Measurements from ENCODE around the gene CFAP61.

The CFAP61 gene

DNA sequence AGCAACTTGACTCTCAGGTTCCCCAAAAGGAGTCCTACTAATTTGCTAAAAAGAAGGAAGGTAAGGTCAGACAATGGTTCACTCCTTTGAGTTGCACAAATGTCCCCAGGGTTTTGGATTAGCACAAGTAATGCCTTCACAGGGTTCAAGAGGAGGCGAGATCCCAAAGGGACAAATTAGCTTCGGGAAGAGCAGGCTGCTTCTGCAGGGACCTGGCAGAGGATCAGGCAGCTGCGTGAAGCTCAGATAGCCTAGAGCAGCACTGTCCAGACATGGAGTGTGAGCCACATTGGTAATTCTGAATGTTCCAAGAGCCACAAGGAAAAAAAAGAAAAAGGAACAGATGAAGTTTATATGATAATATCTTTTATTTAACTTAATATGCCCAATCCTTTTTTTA lies 115.4 kb downstream of the CFAP61 start:
- Mint-ChIP-seq H3K9me3 (no peaks in the 10 kb centered on the region), H3K27ac (no peak overlapping the region), H3K36me3 (no peaks in the 10 kb centered on the region), H3K4me3 (no peak overlapping the region), H3K4me1 (no peaks in the 10 kb centered on the region), H3K27me3 (peaks cover 1% of the 10 kb centered on the region)

DNA sequence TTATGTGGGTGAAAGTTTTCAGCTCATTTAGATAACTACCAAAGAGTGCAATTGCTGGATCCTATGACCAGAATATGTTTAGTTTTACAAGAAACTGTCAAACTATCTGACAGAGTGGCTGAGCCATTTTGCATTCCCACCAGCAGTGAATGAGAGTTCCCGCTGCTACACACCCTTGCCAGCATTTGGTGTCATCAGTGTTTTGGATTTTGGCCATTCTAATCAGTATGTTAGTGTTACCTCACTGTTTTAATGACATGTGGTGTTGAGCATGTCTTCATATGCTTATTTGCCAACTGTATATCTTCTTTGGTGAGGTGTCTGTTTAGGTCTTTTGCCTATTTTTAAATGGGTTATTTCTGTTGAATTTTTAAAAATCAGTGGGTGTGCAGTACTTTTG lies 120.9 kb downstream of the CFAP61 start:
- H3K4me1 Mint-ChIP-seq = no peaks in the 10 kb centered on the region
- H3K4me3 Mint-ChIP-seq = no peak overlapping the region
- H3K27ac Mint-ChIP-seq = no peak overlapping the region
- H3K27me3 Mint-ChIP-seq = peaks cover 3% of the 10 kb centered on the region
- H3K36me3 Mint-ChIP-seq = no peaks in the 10 kb centered on the region
- H3K9me3 Mint-ChIP-seq = no peaks in the 10 kb centered on the region

DNA sequence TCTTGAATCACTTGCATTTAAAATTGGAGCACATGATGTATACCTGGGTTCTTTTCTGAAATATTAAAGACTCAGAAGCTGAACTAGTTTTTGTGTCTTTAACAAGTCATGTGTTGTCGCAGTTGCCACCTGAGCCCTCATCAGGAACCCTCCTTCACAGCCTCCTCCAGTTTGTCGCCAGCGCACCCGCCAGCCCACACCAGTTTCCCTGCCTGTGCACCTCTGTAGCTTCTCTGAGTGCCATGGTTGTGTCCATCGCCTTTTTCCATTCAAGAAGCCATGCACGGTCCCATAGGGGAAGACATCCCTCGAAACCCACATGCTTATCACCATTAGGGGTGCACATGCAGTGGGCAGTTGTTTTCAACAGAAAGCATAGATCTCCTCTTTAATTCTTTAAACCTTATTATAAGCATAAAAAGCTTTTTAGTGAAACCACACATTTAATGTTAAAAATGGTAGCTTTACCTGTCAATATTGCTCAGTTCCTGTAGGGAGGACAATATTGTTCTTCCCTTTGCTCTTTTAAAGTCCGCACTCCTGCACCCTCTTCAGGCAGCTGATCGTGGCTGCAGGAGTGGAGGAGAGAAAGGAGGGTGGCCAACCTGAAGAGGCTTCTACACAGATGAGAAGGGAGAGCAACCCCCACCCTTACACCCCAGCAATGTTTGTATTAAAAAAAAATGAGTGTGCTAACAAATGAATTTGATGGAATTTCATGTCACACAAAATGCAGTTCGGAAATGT lies 121.9 kb downstream of the CFAP61 start:
- no peaks in the 10 kb centered on the region for H3K36me3 Mint-ChIP-seq
- no peak overlapping the region for H3K4me3 Mint-ChIP-seq
- H3K4me1 Mint-ChIP-seq = no peaks in the 10 kb centered on the region
- H3K9me3 Mint-ChIP-seq = peaks cover 4% of the 10 kb centered on the region
- H3K27ac Mint-ChIP-seq = no peak overlapping the region
- peaks cover 3% of the 10 kb centered on the region for H3K27me3 Mint-ChIP-seq

DNA sequence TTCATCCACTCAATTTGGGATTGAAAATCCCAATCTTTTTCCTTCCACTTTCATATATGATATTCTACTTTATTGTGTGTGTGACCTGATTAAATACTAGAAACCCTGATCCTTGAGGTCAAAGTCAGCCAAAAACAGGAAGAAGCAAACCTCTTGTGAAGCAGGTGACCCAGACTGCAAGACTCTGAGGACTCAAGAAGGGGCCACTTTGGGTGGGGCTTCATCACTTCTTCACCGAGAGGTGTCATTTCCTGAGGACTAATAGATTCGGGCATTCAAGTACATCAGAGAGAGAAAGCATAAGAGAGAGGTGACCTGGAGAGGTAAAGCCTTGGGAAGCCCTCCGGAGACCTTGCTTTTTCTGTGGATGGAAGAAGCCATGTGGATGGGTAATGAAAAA lies 129.0 kb downstream of the CFAP61 start:
- Mint-ChIP-seq H3K4me1 (no peaks in the 10 kb centered on the region), H3K36me3 (no peaks in the 10 kb centered on the region), H3K27me3 (peaks cover 6% of the 10 kb centered on the region), H3K4me3 (no peak overlapping the region), H3K9me3 (peaks cover 6% of the 10 kb centered on the region), H3K27ac (no peak overlapping the region)

DNA sequence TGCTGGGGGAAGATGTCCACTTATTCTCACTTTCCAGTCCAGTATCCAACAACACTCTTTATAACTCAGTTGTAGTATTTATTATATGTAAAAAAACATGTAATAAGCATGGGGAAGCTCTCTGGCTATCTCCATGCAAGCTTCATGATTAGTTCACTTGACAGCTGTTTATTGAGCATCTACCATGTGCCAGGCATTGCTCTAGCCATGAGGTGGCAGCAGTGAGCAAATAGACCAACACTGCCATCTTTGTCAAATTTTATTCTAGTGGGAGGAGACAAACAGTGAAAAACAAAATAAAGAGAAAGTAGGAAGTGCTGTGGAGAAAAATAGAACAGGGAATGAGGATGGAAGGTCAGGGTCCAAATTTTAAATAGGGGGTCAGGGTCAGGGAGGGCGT lies 131.8 kb downstream of the CFAP61 start:
- no peak overlapping the region for H3K27ac Mint-ChIP-seq
- no peaks in the 10 kb centered on the region for H3K4me1 Mint-ChIP-seq
- H3K27me3 Mint-ChIP-seq = peaks cover 4% of the 10 kb centered on the region
- H3K36me3 Mint-ChIP-seq = no peaks in the 10 kb centered on the region
- H3K9me3 Mint-ChIP-seq = peaks cover 3% of the 10 kb centered on the region
- H3K4me3 Mint-ChIP-seq = no peak overlapping the region

DNA sequence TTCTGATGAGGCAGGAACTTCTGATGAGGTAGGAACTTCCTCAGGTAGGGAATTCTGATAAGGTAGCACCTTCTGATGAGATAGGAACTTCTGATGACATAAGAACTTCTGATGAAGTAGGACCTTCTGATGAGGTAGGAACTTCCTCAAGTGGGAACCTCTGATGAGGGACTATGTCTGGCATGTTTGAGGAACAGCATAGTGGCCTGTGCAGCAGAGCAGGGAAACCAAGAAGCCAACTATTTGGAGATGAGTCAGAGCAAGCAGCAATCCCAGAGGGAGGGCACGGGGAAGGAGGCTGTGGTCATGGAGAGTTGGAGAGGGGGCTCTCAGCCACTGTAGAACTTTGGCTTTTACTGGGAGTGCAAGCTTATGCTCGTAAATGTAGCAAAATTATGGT lies 132.4 kb downstream of the CFAP61 start:
- Mint-ChIP-seq H3K9me3 (no peaks in the 10 kb centered on the region), H3K27ac (no peak overlapping the region), H3K4me3 (no peak overlapping the region), H3K4me1 (no peaks in the 10 kb centered on the region), H3K36me3 (no peaks in the 10 kb centered on the region), H3K27me3 (peaks cover 4% of the 10 kb centered on the region)

DNA sequence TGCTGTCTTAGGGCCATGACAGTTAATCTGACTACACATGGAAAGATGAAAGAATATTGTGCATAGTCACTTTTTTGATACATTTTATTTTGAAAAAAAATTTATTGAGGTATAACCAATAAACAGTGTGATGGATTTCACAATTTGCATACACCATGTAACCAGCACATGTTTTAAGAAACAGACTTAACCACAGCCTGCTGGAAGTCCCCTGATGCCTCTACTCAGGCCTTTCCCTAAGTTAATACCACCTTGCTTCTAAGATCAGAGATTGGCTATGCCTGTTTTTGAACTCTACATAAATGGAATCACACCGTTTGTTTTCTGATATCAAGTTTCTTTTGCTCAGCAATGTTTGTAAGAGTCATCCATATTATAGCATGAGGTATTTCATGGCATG lies 136.3 kb downstream of the CFAP61 start:
- no peaks in the 10 kb centered on the region for H3K4me1 Mint-ChIP-seq
- H3K9me3 Mint-ChIP-seq = no peaks in the 10 kb centered on the region
- H3K27me3 Mint-ChIP-seq = peaks cover 1% of the 10 kb centered on the region
- no peaks in the 10 kb centered on the region for H3K36me3 Mint-ChIP-seq
- H3K27ac Mint-ChIP-seq = no peak overlapping the region
- H3K4me3 Mint-ChIP-seq = no peak overlapping the region

DNA sequence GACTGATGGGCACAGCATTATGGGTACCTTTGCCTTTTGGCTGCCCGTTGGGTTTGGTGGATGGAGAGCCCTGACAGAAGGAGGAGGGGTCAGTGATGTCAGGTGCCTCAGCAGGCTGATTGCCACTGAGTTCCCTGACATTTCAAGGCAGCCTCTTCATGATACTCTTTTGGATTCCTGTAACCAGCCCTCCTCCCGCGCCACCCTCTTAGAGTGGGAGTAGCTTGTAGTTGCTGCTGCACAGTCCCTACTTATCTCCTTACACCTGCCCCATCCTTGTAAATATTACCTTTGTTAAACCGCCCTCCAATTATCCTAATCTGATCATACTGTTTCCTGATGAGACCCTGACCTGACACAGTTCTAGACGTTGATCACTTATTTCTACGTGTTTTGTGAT lies 140.0 kb downstream of the CFAP61 start:
- no peak overlapping the region for H3K4me3 Mint-ChIP-seq
- no peak overlapping the region for H3K27ac Mint-ChIP-seq
- no peaks in the 10 kb centered on the region for H3K36me3 Mint-ChIP-seq
- H3K9me3 Mint-ChIP-seq = no peaks in the 10 kb centered on the region
- peaks cover 6% of the 10 kb centered on the region for H3K27me3 Mint-ChIP-seq
- no peaks in the 10 kb centered on the region for H3K4me1 Mint-ChIP-seq

DNA sequence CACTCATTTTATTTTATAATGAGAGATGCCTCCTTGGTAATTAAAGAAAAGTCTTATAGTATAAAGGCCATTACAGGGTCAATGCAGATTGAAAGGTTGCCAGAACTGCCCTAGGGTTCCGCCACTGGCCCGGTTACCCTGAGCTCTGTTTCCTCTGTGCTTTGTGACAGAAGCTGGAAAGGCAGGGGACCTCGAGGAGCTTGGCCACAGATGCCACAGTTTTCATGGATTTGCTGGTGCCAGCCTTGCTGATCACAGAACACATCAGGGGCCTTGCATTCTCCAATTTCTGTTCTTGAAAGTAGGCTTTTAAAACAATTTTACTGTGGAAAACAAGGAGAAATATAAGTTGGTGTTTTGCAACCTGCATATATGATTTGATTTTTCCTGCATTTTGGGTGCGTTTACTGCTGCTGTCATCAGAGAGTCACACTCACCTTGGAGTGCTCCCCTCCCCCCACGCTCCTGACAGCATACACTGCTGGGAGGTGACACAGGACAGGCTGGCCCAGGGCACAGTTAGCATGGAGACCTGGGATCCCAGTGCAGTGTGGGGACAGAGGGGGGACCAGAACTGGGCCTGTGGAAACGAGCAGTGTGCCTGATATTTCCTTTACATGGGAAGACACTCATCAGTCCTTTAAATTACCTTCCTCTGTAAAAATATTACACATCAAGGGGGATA lies 142.8 kb downstream of the CFAP61 start:
- Mint-ChIP-seq H3K27ac (no peak overlapping the region), H3K4me1 (no peaks in the 10 kb centered on the region), H3K4me3 (no peak overlapping the region), H3K36me3 (no peaks in the 10 kb centered on the region), H3K9me3 (no peaks in the 10 kb centered on the region), H3K27me3 (peaks cover 6% of the 10 kb centered on the region)

DNA sequence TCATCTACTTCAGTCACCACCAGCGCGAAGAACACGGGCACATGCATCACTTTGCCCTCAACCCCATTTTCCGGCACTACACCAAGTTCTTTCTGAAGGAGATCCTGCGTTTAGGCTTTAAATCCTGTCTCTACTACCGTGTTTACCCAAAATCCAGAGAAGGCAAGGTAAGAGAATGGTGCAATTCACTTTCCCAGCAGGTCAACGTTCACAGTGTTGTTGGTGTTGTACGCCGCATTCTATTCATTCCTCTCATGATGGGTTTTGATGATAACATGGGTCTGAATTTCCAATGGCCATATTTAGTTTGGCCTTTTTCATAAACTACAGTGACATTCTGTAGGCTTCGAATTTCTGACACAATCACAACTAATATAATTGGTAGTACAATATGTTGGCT lies 144.3 kb downstream of the CFAP61 start:
- H3K36me3 Mint-ChIP-seq = no peaks in the 10 kb centered on the region
- H3K9me3 Mint-ChIP-seq = no peaks in the 10 kb centered on the region
- H3K27ac Mint-ChIP-seq = no peak overlapping the region
- H3K4me1 Mint-ChIP-seq = no peaks in the 10 kb centered on the region
- no peak overlapping the region for H3K4me3 Mint-ChIP-seq
- peaks cover 6% of the 10 kb centered on the region for H3K27me3 Mint-ChIP-seq

DNA sequence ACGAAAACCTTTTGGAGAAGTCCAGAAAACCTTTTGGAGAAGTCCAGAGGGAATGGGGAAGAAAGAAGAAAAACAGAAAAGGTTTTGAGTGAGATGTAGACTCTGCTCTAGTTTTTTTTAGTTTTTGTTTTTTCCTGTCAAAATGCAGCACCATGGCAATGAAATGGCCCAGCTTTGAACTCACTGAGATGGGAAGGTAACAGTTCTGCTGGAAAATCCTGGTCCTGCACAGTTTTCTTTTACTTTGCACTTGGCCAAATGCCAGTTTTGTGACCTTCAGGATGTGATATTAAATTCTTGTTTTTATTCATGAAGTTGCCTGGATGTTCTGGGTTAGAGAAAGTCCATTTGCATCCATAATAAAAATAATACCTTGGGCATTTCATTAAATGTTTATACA lies 145.7 kb downstream of the CFAP61 start:
- no peaks in the 10 kb centered on the region for H3K36me3 Mint-ChIP-seq
- H3K27ac Mint-ChIP-seq = no peak overlapping the region
- no peaks in the 10 kb centered on the region for H3K9me3 Mint-ChIP-seq
- no peaks in the 10 kb centered on the region for H3K4me1 Mint-ChIP-seq
- no peak overlapping the region for H3K4me3 Mint-ChIP-seq
- peaks cover 6% of the 10 kb centered on the region for H3K27me3 Mint-ChIP-seq

DNA sequence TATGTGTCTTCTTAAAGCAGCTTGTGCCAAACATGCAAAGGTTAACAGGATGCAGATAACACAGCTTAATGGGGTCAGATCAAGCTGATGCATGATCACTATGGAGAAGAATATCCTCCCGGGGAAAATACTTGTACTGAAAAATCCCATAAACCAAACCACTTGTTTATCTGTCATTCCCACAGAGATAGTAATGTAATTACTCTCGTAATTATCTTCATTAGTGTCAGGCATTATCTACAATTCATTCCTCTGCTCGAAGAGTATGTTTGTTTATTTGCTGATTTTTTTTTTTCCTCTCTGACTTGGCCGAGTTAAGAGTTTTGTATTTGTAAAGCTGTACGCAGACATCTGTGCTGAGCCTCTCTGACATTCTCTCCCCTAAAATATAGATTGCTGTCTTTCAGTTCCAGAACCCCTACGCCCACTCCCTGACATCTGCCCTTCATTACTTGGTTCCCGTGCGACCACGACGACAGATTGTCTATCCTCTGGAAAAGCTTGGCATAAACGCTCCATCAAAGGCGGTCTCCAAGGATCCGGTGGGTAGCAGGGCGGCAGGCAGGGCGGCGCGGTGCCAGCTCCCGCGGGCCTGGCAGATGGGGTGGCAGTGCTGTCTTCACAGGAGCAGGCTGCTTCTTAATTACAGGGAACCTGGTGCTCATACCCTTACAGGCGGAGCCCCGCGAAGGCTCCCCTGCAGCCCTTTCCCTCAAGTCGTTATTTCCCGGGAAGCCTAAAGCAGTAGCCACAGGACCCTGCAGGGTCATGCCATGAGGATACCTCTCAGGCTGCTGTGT lies 147.2 kb downstream of the CFAP61 start:
- Mint-ChIP-seq H3K27ac (no peak overlapping the region), H3K36me3 (no peaks in the 10 kb centered on the region), H3K4me1 (no peaks in the 10 kb centered on the region), H3K27me3 (no peaks in the 10 kb centered on the region), H3K4me3 (no peak overlapping the region), H3K9me3 (no peaks in the 10 kb centered on the region)

DNA sequence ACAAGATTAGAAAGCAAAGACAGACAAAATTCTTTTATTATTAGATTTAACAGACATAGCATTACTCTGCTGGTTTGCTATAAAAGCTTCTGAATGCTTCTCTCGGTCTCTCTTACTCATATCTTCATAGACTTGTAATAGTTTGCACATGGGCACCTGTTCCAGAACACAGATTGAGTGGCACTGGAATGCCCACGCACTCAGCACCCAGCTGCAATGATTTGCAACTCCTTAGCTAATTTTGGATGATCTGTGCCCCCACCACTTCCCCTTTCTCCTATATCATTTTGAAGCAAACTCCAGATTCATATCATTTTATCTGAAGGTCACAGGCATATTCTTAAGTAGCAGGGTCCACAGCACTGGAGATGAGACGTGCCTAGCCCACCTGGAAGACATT lies 148.8 kb downstream of the CFAP61 start:
- Mint-ChIP-seq H3K9me3 (no peaks in the 10 kb centered on the region), H3K4me1 (no peaks in the 10 kb centered on the region), H3K27me3 (peaks cover 2% of the 10 kb centered on the region), H3K27ac (no peak overlapping the region), H3K36me3 (no peaks in the 10 kb centered on the region), H3K4me3 (no peak overlapping the region)

DNA sequence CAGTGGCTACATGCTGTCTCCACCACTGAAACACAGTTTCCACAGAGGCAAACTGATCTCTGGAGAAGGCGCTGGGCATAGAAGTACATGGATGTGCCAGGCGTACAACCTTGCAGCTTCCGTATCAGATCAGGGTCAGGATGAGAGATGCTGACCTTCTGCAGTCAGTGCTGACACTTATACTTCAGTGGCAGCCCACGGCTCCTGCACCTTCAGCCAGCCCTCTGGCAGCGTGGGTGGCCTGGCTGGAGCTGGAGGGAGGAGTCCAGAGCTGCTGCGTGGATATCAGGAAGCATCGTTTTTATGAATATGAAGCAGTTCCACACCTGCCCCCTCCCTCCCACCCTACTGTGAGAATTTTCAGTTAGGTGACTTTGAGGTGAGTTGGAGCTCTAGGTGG lies 149.3 kb downstream of the CFAP61 start:
- Mint-ChIP-seq H3K27ac (no peak overlapping the region), H3K4me1 (no peaks in the 10 kb centered on the region), H3K9me3 (no peaks in the 10 kb centered on the region), H3K4me3 (no peak overlapping the region), H3K36me3 (no peaks in the 10 kb centered on the region), H3K27me3 (peaks cover 5% of the 10 kb centered on the region)

DNA sequence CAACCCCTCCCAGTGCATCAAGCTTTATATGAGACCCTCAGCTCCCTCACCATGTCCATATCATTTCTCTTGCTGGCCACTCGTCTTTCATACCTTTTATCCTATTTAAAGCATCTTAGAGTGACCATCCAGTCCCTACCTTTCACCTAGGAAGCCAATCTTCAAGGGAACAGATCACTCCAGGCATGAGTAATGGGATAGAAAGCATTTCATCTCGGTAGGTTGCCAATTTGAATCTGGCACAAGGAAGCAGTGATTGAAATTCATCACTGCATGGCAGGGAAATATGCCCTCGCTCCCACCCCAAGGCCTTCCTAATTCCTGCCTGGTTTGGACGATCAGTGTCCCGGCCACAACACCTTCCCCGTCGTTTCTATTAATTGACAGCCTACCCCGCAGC lies 150.4 kb downstream of the CFAP61 start:
- Mint-ChIP-seq H3K4me3 (no peak overlapping the region), H3K27ac (no peak overlapping the region), H3K9me3 (no peaks in the 10 kb centered on the region), H3K36me3 (no peaks in the 10 kb centered on the region), H3K4me1 (no peaks in the 10 kb centered on the region), H3K27me3 (peaks cover 6% of the 10 kb centered on the region)

DNA sequence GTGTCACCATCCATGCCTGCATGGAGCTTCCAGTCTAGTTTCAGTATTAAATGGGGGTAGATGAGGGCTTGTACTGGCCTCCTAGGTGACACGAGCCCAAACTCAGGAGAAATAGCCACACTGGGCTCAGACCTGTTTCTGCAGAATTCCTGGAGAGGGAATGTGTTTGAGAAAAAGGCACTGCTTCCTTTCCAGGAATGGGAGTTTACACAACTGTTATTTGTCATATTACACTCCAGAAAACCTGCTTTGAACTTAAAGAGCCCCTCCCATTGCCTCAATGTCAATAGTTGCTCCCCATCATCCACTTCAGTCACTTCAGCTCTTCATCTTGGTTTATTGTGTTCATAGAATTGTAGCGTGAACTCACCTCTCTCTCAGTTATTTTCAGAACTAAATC lies 151.5 kb downstream of the CFAP61 start:
- Mint-ChIP-seq H3K27me3 (peaks cover 10% of the 10 kb centered on the region), H3K36me3 (no peaks in the 10 kb centered on the region), H3K4me3 (no peak overlapping the region), H3K4me1 (no peaks in the 10 kb centered on the region), H3K27ac (no peak overlapping the region), H3K9me3 (no peaks in the 10 kb centered on the region)

All from activated naive CD4-positive, alpha-beta T cell treated with anti-CD3 and anti-CD28 coated beads, Interleukin-2, amount 50 U/mL, for 24 hours (primary cell).